HL-60 (cell line): ENCODE measurements around the gene PSMD11.

Source experiments
- POLR2AphosphoS5 ChIP-seq: IDR thresholded peaks from 2 replicates; pipeline ENCODE4 v1.6.1; 2012; ENCODE audit warnings: low read depth
- TF ChIP-seq, protein P1 (sequence below): IDR thresholded peaks from one replicate; pipeline ENCODE4 v1.5.1; 2011; ENCODE audit warnings: low read length, control low read depth, inconsistent platforms; ENCODE audit not compliant: insufficient read depth

- TF ChIP-seq POLR2AphosphoS5, result no peak
- TF ChIP-seq, protein P1, sequence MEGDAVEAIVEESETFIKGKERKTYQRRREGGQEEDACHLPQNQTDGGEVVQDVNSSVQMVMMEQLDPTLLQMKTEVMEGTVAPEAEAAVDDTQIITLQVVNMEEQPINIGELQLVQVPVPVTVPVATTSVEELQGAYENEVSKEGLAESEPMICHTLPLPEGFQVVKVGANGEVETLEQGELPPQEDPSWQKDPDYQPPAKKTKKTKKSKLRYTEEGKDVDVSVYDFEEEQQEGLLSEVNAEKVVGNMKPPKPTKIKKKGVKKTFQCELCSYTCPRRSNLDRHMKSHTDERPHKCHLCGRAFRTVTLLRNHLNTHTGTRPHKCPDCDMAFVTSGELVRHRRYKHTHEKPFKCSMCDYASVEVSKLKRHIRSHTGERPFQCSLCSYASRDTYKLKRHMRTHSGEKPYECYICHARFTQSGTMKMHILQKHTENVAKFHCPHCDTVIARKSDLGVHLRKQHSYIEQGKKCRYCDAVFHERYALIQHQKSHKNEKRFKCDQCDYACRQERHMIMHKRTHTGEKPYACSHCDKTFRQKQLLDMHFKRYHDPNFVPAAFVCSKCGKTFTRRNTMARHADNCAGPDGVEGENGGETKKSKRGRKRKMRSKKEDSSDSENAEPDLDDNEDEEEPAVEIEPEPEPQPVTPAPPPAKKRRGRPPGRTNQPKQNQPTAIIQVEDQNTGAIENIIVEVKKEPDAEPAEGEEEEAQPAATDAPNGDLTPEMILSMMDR, result no peak
Observed at GRCh38 chr17:32451879-32452278, 7.6 kb downstream of the PSMD11 start.
